ENCODE measurements around the gene PCDHB11. TPM values are rescaled to one million over a fixed set of nuclear protein-coding genes. Genes with fewer than 3 reads are reported as not detected.

PCDHB11 gene
- total RNA-seq (2021; fragmentation: NEBNext Ultra II Directional; extraction: Animal tissue kit (Norgen Biotek cat#: 25700)) (0.86 and 1.4 TPM in 2 replicates), polyA plus RNA-seq (2011; rRNA removed) (0.50 and 0.63 TPM in 2 replicates), polyA minus RNA-seq (2011; rRNA and poly(A)+ RNA removed) (0.73 and 0.88 TPM in 2 replicates)
- 0.41 TPM for polyA plus RNA-seq (2011; cell fraction: cytosol; rRNA removed)
- 0.96 TPM for polyA plus RNA-seq (2011; cell fraction: nucleus; rRNA removed)
- 0.12 to 0.62 TPM (median 0.28 TPM) in 4 replicates for polyA plus RNA-seq (2012, experiment 1 of 2)
- polyA plus RNA-seq (2012, experiment 2 of 2) = 0.09 TPM
- 1.2 TPM for polyA plus RNA-seq (2013, experiment 1 of 2)
- 1.0 TPM for polyA plus RNA-seq (2013, experiment 2 of 2)
- 0.73 TPM for polyA minus RNA-seq (2011; cell fraction: cytosol; rRNA and poly(A)+ RNA removed)
- 3.3 TPM for polyA minus RNA-seq (2011; cell fraction: nucleus; rRNA and poly(A)+ RNA removed)
- long read RNA-seq, experiment 1 = 0 reads
- long read RNA-seq, experiment 2 = 0 reads

- Histone ChIP-seq H3K36me3 (ENCODE audit: control insufficient read depth in 2 of 4, insufficient read depth in 4 of 4, low read length in 3 of 4) (no peaks in the 10 kb centered on the region), H2BK12ac (ENCODE audit: low read depth, low read length) (no peak within 1 kb of the TSS), H3K27me3 (replicated peaks in 1 of 4; ENCODE audit: control insufficient read depth in 3 of 4, extremely low read depth in 1 of 4, insufficient read depth in 3 of 4, low read length in 3 of 4) (no peaks in the 10 kb centered on the region), H3K9ac (replicated peaks in 1 of 4; ENCODE audit: extremely low read depth in 1 of 4, low read depth in 3 of 4, low read length in 3 of 4) (peak within 1 kb of the TSS in 1 of 4 experiments; percentile 9; a peak in 1 of 7 replicates), H2BK5ac (ENCODE audit: low read depth, low read length) (no peak within 1 kb of the TSS), H3K56ac (replicated peaks; ENCODE audit: insufficient read length, low read depth, low read length) (no peak within 1 kb of the TSS), H3K27ac (ENCODE audit: low read depth, low read length) (no peak within 1 kb of the TSS), H2AK5ac (ENCODE audit: low read depth, low read length) (no peak within 1 kb of the TSS), H3K4me1 (replicated peaks in 1 of 4; ENCODE audit: control insufficient read depth in 3 of 4, insufficient read depth in 4 of 4, low read length in 3 of 4) (no peaks in the 10 kb centered on the region), H2BK15ac (ENCODE audit: low read length) (no peak within 1 kb of the TSS), H3K4ac (replicated peaks; ENCODE audit: insufficient read length, low read depth, low read length) (no peak within 1 kb of the TSS), H3K79me1 (ENCODE audit: low read depth, low read length) (no peaks in the 10 kb centered on the region), H3K4me3 (ENCODE audit: extremely low read depth in 1 of 4, insufficient read depth in 2 of 4, low read depth in 3 of 4, low read length in 4 of 4) (peak within 1 kb of the TSS in 1 of 4 experiments; percentile 25; a peak in 2 of 8 replicates), H4K20me1 (replicated peaks in 1 of 2; ENCODE audit: control insufficient read depth in 1 of 2, insufficient read depth in 2 of 2, low read length in 2 of 2) (no peaks in the 10 kb centered on the region), H4K5ac (ENCODE audit: insufficient read length, low read depth, low read length) (no peak within 1 kb of the TSS), H3K4me2 (ENCODE audit: insufficient read depth in 1 of 2, low read depth in 2 of 2, low read length in 2 of 2) (peak within 1 kb of the TSS; percentile 25 to 31; a peak in 2 of 4 replicates), H2BK120ac (replicated peaks; ENCODE audit: low read depth, low read length) (no peak within 1 kb of the TSS), H2AFZ (ENCODE audit: low read length) (peak within 1 kb of the TSS; percentile 98), H3K9me3 (ENCODE audit: insufficient read depth in 2 of 2, low read depth in 1 of 2, low read length in 1 of 2) (peaks cover 6 to 11% of the 10 kb centered on the region in 2 experiments; a peak in 2 of 4 replicates), H3K18ac (ENCODE audit: extremely low read depth, low read length) (no peak within 1 kb of the TSS), H3K23me2 (ENCODE audit: low read depth, low read length) (no peaks in the 10 kb centered on the region), H4K91ac (replicated peaks; ENCODE audit: insufficient read length, low read length) (no peak within 1 kb of the TSS), H3K14ac (ENCODE audit: insufficient read length) (no peak within 1 kb of the TSS), H3K23ac (ENCODE audit: insufficient read length) (no peak within 1 kb of the TSS), H2BK20ac (ENCODE audit: low read length) (no peak within 1 kb of the TSS), H4K8ac (ENCODE audit: extremely low read depth, insufficient read depth, low read length) (peak within 1 kb of the TSS; percentile 31; the same call in 1 of the 2 replicates), H3K79me2 (ENCODE audit: control insufficient read depth in 1 of 2, insufficient read depth in 2 of 2, low read length in 2 of 2) (no peaks in the 10 kb centered on the region)
- ChIA-PET CTCF (ENCODE audit: partially characterized antibody) (interaction anchor here (0.7 to 6.0 kb wide), 64 partner anchors 9 to 392 kb away, joined by 3 to 39 read pairs (median 5); partner anchors contain the start of genes PCDHA4, PCDHB10, PCDHB12 and PCDHB13), POLR2A (ENCODE audit: partially characterized antibody) (interaction anchor here (1.4 kb wide), 1 partner anchor 10 kb away, joined by 3 read pairs; no protein-coding TSS in a partner anchor)
- FAIRE-seq = peak; percentile 93
- no peak for DNase-seq (ENCODE audit: low read depth in 1 of 2, low spot score in 2 of 2)
- 72% methylated on average over 21 of the region's 21 CpGs; no CpG with 5 or more reads in 1 of the 2 experiments for WGBS, 2 experiments (ENCODE audit: extremely low coverage in 1 of 2, insufficient coverage in 1 of 2, insufficient read length in 1 of 2, insufficient replicate concordance in 2 of 2, low coverage in 1 of 2, low lambda C conversion rate in 2 of 2, missing lambda C conversion rate in 1 of 2)
- TF ChIP-seq RAD21 (IDR thresholded peaks at IDR 0.05 in 1 of 2, conservative IDR thresholded peaks at IDR 0.05 in 1 of 2; ENCODE audit: low read depth in 2 of 2, low read length in 2 of 2) = peak; percentile 68 to 73
- TF ChIP-seq CTCF (IDR thresholded peaks at IDR 0.05; ENCODE audit: control extremely low read depth in 1 of 3, insufficient read depth in 1 of 3, low read depth in 1 of 3, low read length in 3 of 3) = peak in 2 of 3 experiments; percentile 55 to 66; a peak in 3 of 4 replicates
Measured at GRCh38 chr5:141199359-141200235, at the start of gene PCDHB11. TSS of gene PCDHB11 (plus strand) at chr5:141199627. CDS start at chr5:141199775, 148 bp downstream.
